M059J (cell line): ENCODE results near the gene CD19. TPM values are rescaled to one million over a fixed set of nuclear protein-coding genes. Genes with fewer than 3 reads are reported as not detected.
A peak's percentile ranks its signal among the peaks of the same experiment; 100 is the strongest.
"Not testable (repeated sequence)": the region's sequence is repeated elsewhere in the genome, so short reads cannot be mapped to it uniquely, and the experiment has no call there.

ENCODE experiments used
- DNase-seq: peaks from one replicate; pipeline ENCODE4 v3.0.0-alpha.2; 2012; ENCODE audit warnings: low read depth
- total RNA-seq: library from RNA; depleted of rRNA; stranded (reverse); fragments of >200 nt; shearing (Covaris generic); gene quantifications from 2 replicates; pipeline ENCODE4 v1.2.3, GENCODE V29; 2014; rRNA removed

The CD19 gene
- total RNA-seq = not detected in 2 replicates

- DNase-seq = no peak
These were observed at the start of gene CD19 for GRCh38 chr16:28931801-28932225. CD19 (plus strand) TSS chr16:28931971; CDS start chr16:28932001, 30 bp downstream.

- DNase-seq = no peak
These were observed 49.1 kb upstream of the CD19 start for GRCh38 chr16:28882551-28883160.

- DNase-seq = no peak
These were observed 48.4 kb upstream of the CD19 start for GRCh38 chr16:28883221-28883996.

- no peak for DNase-seq
These were observed 47.7 kb upstream of the CD19 start for GRCh38 chr16:28884045-28884444.

GRCh38 chr16:28886945-28887344 is 44.8 kb upstream of the CD19 start:
- no peak for DNase-seq

- DNase-seq = not testable (repeated sequence)
These were observed 41.4 kb upstream of the CD19 start for GRCh38 chr16:28890355-28890754.

- no peak for DNase-seq
These were observed 39.5 kb upstream of the CD19 start for GRCh38 chr16:28891964-28892890.

GRCh38 chr16:28893291-28893690 is 38.5 kb upstream of the CD19 start:
- no peak for DNase-seq

- DNase-seq = no peak
These were observed 36.2 kb upstream of the CD19 start for GRCh38 chr16:28895609-28896008.

GRCh38 chr16:28897826-28898225 is 33.9 kb upstream of the CD19 start:
- peak; percentile 44 for DNase-seq

GRCh38 chr16:28898266-28898665 is 33.5 kb upstream of the CD19 start:
- DNase-seq = peak; percentile 69

- no peak for DNase-seq
These were observed 32.8 kb upstream of the CD19 start for GRCh38 chr16:28898942-28899341.

- no peak for DNase-seq
These were observed 31.7 kb upstream of the CD19 start for GRCh38 chr16:28899882-28900590.

- DNase-seq = no peak
These were observed 31.2 kb upstream of the CD19 start for GRCh38 chr16:28900601-28901000.

- DNase-seq = no peak
These were observed 29.9 kb upstream of the CD19 start for GRCh38 chr16:28901862-28902261.

GRCh38 chr16:28902909-28903308 is 28.9 kb upstream of the CD19 start:
- DNase-seq = no peak

GRCh38 chr16:28903344-28904042 is 28.3 kb upstream of the CD19 start:
- no peak for DNase-seq

- no peak for DNase-seq
These were observed 27.4 kb upstream of the CD19 start for GRCh38 chr16:28904363-28904762.

- DNase-seq = no peak
These were observed 26.9 kb upstream of the CD19 start for GRCh38 chr16:28904828-28905227.

GRCh38 chr16:28905229-28905754 is 26.5 kb upstream of the CD19 start:
- DNase-seq = no peak
